ENCODE data around the gene CRHR1.

CRHR1 gene

GRCh38 chr17:45784741-45785479 lies 790 bp downstream of the CRHR1 start:
- in situ Hi-C loops (cut with HindIII; ENCODE audit: low pct_ligation_motif_present, low pct_unique_long_range_greater_than_20kb, low sequenced_read_pairs), result no loop called here
- peak; percentile 11 for DNase-seq

- no peak for DNase-seq
- in situ Hi-C loops (cut with HindIII; ENCODE audit: low pct_ligation_motif_present, low pct_unique_long_range_greater_than_20kb, low sequenced_read_pairs), result no loop called here
Observed at GRCh38 chr17:45785480-45786193, 1.5 kb downstream of the CRHR1 start.

- no peak for DNase-seq
- in situ Hi-C loops (cut with HindIII; ENCODE audit: low pct_ligation_motif_present, low pct_unique_long_range_greater_than_20kb, low sequenced_read_pairs), result no loop called here
Observed at GRCh38 chr17:45786349-45786748, 2.2 kb downstream of the CRHR1 start.

- no peak for DNase-seq
- in situ Hi-C loops (cut with HindIII; ENCODE audit: low pct_ligation_motif_present, low pct_unique_long_range_greater_than_20kb, low sequenced_read_pairs), result no loop called here
Observed at GRCh38 chr17:45787044-45787443, 2.9 kb downstream of the CRHR1 start.

- in situ Hi-C loops (cut with HindIII; ENCODE audit: low pct_ligation_motif_present, low pct_unique_long_range_greater_than_20kb, low sequenced_read_pairs), result no loop called here
- DNase-seq, result no peak
Observed at GRCh38 chr17:45787656-45788055, 3.5 kb downstream of the CRHR1 start.

- in situ Hi-C loops (cut with HindIII; ENCODE audit: low pct_ligation_motif_present, low pct_unique_long_range_greater_than_20kb, low sequenced_read_pairs), result no loop called here
- no peak for DNase-seq
Observed at GRCh38 chr17:45788057-45788456, 3.9 kb downstream of the CRHR1 start.

- in situ Hi-C loops (cut with HindIII; ENCODE audit: low pct_ligation_motif_present, low pct_unique_long_range_greater_than_20kb, low sequenced_read_pairs), result no loop called here
- no peak for DNase-seq
Observed at GRCh38 chr17:45789874-45790273, 5.8 kb downstream of the CRHR1 start.

GRCh38 chr17:45790296-45790922 lies 6.3 kb downstream of the CRHR1 start:
- in situ Hi-C loops (cut with HindIII; ENCODE audit: low pct_ligation_motif_present, low pct_unique_long_range_greater_than_20kb, low sequenced_read_pairs), result no loop called here
- no peak for DNase-seq

- in situ Hi-C loops (cut with HindIII; ENCODE audit: low pct_ligation_motif_present, low pct_unique_long_range_greater_than_20kb, low sequenced_read_pairs), result no loop called here
- DNase-seq, result no peak
Observed at GRCh38 chr17:45791041-45791582, 7.0 kb downstream of the CRHR1 start.

- no peak for DNase-seq
- in situ Hi-C loops (cut with HindIII; ENCODE audit: low pct_ligation_motif_present, low pct_unique_long_range_greater_than_20kb, low sequenced_read_pairs), result no loop called here
Observed at GRCh38 chr17:45791935-45792334, 7.8 kb downstream of the CRHR1 start.

- in situ Hi-C loops (cut with HindIII; ENCODE audit: low pct_ligation_motif_present, low pct_unique_long_range_greater_than_20kb, low sequenced_read_pairs), result no loop called here
- DNase-seq, result no peak
Observed at GRCh38 chr17:45792437-45792836, 8.3 kb downstream of the CRHR1 start.

- no peak for DNase-seq
- in situ Hi-C loops (cut with HindIII; ENCODE audit: low pct_ligation_motif_present, low pct_unique_long_range_greater_than_20kb, low sequenced_read_pairs), result no loop called here
Observed at GRCh38 chr17:45792995-45793755, 9.1 kb downstream of the CRHR1 start.

- in situ Hi-C loops (cut with HindIII; ENCODE audit: low pct_ligation_motif_present, low pct_unique_long_range_greater_than_20kb, low sequenced_read_pairs), result no loop called here
- no peak for DNase-seq
Observed at GRCh38 chr17:45793999-45794540, 9.9 kb downstream of the CRHR1 start.

- DNase-seq, result peak; percentile 35
- in situ Hi-C loops (cut with HindIII; ENCODE audit: low pct_ligation_motif_present, low pct_unique_long_range_greater_than_20kb, low sequenced_read_pairs), result no loop called here
Observed at GRCh38 chr17:45794840-45795239, 10.7 kb downstream of the CRHR1 start.

- in situ Hi-C loops (cut with HindIII; ENCODE audit: low pct_ligation_motif_present, low pct_unique_long_range_greater_than_20kb, low sequenced_read_pairs), result no loop called here
- DNase-seq, result no peak
Observed at GRCh38 chr17:45800816-45801215, 16.7 kb downstream of the CRHR1 start.

GRCh38 chr17:45801421-45801820 lies 17.3 kb downstream of the CRHR1 start:
- no peak for DNase-seq
- in situ Hi-C loops (cut with HindIII; ENCODE audit: low pct_ligation_motif_present, low pct_unique_long_range_greater_than_20kb, low sequenced_read_pairs), result no loop called here

- DNase-seq, result no peak
- in situ Hi-C loops (cut with HindIII; ENCODE audit: low pct_ligation_motif_present, low pct_unique_long_range_greater_than_20kb, low sequenced_read_pairs), result no loop called here
Observed at GRCh38 chr17:45808845-45809244, 24.7 kb downstream of the CRHR1 start.

GRCh38 chr17:45809499-45809898 lies 25.4 kb downstream of the CRHR1 start:
- no peak for DNase-seq
- in situ Hi-C loops (cut with HindIII; ENCODE audit: low pct_ligation_motif_present, low pct_unique_long_range_greater_than_20kb, low sequenced_read_pairs), result no loop called here

Data from ACHN (cell line).